ENCODE measurements around the gene NACC2.

- TF ChIP-seq CTCF (IDR thresholded peaks at IDR 0.05) (no peak), POLR2A (IDR thresholded peaks at IDR 0.05) (no peak)
These were observed 87.0 kb downstream of the NACC2 start for GRCh38 chr9:136007934-136008692.

All from right lobe of liver (tissue), 4 donors.